HG03039 (cell line): ENCODE results near the gene LCTL.

Experiments used
- ATAC-seq: cut with Tn5 transposase; IDR thresholded peaks from one replicate; pipeline ENCODE4 v1.9.1; 2021; ENCODE audit warnings: mild to moderate bottlenecking, moderate library complexity; ENCODE audit not compliant: unreplicated experiment

Gene LCTL

DNA sequence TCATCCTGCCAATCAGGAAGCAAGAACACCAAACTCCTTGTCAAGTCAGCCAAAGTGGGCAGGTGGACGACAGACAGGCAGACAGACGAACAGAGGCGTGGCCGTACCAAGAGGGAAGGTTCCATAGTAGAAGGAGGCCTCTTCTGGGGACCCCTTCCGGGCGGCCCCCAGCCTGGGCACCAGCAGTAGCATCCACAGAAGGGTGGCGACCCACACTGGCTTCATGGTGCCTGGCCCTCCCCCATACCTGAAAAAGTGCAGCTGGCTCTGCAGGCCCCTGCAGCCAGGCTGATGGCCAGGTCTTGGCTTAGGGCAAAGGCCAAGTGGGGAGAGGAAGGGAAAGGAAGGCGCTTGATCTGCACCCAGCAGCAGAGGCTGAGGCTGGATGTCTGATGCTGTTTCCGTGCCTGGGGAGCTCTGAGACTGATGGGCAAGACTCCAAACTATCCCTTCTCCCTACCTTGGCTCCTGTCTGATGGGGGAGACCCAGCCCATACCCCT, 607 bp downstream of the LCTL start:
- ATAC-seq: no peak

DNA sequence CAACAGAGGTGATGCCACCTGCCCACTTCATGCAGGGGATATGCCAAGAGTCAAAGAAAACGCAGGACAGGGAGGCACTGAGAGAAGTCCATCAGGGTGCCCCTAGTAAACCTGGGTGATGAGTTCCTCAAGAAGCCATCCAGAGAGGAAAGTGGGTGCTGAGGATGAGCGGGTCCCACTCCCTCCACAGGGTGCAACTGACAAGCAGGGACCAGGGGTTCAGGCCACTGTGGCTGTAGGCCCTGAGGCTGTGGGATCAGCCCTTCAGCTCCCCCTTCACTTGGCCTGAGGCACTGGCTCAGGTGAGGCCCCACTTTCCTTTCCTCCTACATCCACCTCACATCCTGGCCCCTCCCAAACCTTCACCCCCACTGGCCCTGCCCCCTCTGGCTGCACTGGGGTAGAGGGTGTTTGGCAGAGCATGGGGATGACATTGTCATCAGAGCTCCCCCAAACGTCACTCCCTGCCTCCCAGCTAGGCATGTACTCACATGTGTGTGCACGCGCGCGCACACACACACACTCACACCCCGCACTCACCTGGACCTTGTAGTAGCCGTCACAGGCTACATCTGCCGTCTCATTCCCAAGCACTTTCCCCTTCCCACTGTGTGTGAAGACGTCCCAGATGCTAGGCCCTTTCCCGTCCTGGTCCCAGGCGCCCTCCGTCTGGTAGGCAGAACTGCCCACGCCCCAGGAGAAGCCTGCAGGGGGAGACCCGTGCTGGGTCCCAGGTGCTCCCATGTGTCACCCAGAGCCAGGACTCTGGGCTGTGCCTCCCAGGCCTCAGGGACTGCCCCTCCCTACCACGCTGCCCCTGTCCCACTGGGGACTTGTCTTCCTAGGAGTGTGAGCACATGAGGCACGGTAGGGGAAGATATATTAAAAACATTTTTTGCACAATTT, 1.4 kb downstream of the LCTL start:
- no peak for ATAC-seq

DNA sequence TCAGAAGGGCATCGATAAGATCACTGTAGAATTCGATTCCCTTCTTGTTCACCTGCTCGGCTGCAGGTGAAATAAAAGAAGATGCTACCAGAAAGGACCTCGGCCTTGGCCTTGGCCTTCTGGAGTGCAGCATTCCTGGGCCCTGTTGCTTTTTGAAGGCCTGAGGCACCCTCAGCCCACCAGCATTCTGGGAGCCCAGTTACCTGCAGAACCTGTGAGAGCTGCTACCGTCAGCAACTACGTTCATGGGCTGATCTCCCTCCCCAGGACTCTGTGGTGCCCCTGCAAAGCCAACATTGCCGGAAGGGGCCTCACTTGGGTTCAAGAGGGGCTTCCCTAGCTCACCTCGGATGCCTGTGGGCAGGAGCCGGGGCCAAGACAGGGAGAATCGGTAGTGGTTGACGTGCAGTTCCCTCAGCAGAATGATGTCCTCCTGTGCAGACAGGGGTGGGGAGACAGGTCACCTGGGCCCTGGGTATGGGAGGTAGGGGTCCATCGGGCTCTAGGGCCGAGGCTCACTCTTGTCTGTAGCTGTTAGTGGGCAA, 2.2 kb downstream of the LCTL start:
- no peak for ATAC-seq

DNA sequence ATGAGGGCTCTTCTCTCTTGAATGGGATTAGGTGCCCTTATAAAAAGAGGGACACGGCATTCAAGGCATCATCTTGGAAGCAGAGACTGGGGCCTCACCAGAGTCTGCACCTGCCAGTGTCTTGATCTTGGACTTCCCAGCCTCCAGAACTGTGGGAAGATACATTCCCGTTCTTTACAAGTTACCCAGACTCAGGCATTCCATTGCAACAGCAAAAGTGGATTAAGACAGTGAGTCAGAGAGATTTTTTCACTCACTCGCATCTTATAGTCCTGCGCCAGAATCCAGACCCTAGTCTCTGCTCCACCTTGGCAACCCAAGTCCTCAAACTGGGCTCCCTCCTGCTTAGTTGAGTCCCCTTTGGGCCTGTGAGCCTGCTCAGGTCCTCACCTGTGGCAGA, 2.7 kb downstream of the LCTL start:
- no peak for ATAC-seq

DNA sequence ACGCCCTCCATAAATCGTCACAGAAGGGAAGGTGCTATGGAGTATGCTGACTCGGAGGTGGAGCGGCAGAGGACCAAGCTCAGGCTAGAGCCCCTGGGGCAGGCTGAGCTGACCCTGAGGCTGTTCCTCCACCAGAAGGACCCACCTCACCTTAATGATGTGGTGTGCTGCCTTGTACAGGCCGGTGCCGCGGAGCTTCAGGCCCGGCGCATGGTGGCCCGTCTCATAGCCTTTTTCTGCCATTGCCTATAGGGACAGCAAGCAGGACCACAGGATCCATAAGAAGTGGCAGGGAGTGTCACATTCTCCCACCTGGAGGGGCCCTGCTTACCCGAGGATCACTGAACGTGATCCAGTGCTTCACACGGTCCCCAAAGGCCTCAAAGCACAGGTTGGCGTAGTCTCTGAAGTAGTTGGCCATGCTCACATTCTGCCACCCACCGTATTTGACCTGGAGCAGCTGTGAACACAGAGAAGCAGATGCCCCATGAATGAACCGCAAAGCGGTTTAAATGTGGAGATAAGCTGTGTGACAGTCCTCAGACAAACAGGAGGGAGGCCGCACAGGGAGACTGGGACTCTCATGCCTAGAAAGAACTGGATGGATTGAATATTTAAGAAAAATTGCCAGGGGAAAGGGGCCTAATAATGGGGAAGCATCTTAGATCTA, 4.8 kb downstream of the LCTL start:
- ATAC-seq: no peak

DNA sequence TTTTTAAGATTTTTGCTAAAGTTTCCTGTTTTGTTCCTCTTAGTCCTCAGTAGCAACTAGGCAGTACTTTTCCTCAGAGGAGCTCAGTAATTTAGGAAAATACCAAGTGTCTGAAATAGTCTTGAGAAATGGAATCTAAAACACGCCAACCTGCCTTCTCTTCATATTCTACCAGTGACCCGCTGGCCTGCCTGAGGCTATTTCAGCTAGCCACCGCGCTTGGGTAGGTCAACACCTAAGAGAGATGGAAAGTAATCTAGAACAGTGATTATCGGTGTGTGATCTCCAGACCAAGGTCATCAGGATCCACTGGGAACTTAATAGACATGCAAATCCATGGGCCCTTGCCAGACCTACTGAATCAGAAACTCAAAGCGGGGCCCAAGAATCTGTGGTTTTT, 7.5 kb downstream of the LCTL start:
- no peak for ATAC-seq

DNA sequence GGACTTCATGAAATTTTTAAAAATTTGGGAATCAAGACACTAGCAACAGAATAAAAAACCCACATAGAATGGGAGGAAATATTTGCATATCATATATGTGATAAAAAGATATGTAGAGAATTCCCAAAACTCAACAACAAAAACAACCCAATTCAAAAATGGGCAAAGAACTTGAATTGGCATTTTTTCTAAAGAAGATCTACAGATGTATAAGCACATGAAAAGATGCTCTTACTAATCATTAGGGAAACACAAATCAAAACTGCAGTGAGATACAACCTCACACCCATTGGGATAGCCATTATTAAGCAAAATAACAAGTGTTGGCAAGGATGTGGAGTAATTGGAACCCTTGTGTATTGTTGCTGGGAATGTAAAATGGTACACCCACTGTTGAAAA, 10.1 kb downstream of the LCTL start:
- no peak for ATAC-seq

DNA sequence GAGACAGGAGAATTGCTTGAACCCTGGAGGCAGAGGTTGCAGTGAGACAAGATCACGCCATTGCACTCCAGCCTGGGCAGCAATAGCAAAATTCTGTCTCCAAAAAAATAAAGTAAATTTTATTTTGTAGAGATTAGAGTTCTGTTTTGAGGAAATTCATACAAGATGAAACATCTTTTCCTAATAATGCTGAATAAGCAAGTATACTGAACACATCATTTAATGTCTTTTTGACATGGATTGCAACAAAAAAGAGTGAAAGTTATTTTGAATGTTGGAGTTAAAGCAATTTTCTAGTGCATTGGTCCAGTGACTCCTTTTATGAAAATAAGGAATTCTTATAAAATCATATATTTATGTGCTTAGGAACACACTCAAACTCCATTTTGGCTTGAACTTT, 20.5 kb downstream of the LCTL start:
- no peak for ATAC-seq

DNA sequence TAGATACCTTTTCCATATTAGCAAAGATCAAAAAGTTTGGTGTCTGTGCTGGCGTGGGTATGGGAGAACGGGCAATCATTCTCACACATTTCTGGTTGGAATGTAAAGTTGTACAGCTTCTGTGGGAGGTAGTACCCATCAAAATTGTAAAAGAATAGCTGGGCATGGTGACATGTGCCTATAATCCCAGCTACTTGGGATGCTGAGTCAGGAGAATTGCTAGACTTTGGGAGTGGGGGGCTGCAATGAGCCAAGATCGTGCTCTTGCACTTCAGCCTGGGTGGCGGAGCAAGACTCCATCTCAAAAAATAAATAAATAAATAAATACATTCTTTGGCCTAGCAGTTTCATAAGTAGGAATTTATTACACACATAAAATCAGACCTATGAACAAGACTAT, 22.9 kb downstream of the LCTL start:
- ATAC-seq: no peak

DNA sequence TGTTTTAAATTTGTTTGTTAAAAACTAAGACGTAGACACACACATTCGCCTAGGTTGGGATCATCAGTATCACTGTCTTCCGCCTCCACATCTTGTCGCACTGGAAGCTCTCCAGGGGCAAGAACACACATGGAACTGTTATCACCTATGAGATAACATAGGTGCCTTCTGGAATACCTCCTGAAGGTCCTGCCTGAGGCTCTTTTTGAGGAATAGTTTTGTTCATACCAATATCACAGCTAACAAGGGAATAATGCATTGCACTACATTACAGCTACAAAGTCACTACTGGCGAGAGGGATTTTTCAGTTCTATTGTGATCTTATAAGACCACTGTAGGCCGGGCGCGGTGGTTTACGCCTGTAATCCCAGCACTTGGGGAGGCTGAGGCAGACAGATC, 30.7 kb downstream of the LCTL start:
- no peak for ATAC-seq

DNA sequence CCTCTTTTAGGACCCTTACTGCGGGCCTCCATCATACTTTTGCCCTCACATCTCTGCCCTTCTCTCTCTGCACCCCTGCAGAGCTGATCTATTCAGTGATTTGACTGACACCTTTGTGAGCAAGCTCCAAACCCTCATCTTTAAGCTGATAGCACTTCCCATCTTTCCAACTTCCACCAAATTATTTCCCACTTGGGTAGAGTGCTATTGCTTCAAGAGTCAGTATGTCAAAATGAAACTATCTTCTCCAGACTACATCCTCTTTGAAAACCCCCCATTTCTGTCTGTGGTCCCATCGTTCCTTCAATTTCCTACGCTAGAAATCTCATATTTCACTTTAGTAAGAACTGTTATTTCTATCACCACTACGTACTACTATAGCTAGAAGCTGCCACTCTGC, 41.0 kb downstream of the LCTL start:
- no peak for ATAC-seq

DNA sequence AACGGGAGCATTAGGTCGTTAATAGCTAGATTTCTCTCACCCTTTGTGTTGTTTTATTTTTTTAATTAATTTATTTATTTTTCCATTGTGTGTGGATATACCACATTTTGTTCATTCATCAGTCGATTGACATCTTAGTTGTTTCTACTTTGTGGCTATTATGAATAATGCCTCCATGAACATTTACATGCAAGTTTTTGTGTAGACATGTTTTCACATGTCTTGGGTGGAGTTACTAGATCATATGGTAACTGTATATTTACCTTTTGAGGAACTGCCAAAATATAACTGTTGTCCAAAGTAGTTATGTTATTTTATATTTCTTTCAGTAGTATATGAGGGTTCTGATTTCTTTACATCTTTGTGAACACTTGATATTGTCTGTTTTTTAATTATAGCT, 41.9 kb downstream of the LCTL start:
- no peak for ATAC-seq

DNA sequence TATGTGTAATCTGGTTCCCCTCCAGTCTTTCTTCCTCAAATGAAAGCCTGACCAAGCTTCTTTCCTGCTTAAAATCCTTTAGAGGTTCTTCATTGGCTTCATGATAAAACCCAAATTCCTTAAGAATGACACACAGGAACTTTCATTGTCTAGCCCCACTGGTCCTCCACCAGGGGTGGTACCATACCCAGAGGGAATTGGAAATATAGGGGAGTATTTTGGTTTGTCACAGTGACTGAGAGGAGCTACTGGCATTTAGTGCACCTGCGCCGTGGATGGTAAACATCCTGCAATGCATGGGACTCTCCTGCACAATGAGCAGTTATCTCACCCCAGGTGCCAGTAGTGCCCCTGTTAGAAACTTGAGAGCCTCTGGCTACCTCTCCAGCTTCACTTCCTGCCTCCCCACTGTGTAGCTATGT, 49.9 kb downstream of the LCTL start:
- ATAC-seq: no peak

DNA sequence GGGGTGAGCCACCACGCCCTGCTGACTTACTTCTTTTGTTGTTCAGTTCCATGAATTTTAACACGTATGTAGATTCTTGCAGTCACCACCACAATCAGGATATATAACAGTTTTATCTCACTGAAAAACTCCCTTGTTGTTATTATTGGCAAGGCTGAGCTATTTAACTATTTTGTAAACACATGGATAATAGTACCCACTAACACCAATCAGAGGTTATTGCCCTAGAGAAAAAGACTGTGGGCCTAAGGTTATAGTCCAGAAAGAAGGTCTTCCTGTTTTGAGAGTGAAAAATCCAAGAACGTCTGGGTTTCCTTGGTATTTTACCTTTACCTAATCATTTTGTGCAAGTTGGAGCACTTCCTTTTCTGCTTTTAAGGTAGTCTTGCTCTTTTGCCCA, 51.2 kb downstream of the LCTL start:
- no peak for ATAC-seq

DNA sequence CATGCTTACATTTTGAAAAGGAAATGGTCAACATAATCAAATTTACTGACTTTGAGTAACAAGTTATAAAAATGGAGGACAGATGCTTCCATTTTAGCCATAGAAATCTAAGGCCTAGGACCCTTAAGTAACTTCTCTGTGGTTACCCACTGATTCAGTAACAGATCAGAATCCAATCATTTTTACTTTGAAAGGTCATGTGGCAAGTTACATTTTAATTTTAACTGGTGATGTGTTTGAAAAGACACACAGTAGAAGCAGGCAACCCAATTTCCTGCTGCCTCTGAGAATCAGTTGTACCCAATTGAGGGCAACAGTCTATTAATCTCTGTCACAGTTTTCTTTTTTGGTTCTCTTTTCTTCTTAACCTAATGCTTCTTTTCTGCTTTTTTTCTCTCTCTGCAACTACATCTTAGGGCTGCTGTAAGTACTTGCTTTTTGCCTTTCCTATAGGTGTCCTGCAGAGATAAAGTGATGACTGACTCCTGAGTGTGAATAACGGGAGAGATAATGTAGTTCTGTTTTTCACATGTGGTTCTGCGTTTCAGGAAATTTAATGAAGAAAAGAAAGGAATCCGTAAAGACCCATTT, 57.4 kb downstream of the LCTL start:
- ATAC-seq: no peak

DNA sequence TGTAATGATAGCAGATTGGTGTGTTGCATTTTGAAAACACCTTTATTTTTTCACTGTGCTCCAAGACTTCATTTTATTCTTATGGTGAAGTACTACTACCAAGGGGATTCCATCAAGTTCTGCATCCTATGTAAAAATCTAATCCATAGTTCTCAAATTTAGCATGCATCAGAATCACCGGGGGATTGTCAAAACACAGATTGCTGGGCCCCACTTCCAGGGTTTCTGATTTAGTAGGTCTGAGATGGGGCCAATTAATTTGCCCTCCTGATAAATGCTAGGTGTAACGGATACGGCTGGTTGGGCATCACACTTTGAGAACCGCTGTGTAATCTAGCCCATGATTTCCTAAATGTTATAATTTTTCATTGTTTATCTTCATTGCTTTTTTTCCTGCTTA, 60.0 kb downstream of the LCTL start:
- ATAC-seq: no peak

DNA sequence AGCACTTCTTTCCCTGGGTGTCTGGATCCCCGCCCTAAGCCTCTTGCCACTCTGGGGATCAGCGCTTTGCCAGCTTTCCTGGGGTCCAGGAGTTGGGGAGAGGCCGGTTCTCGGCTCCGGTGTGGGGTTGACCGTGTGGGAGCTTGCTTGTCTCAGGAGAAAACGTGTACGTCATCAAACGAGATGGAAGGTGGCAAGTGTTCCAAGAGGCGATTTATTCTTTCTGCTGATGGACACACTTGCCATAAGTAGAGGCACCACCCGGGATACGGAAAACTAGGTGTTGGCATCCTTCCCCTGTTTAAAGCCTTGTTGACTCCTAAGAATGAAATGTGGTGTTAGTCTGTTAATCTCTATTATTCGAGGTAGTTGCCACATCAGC, 60.4 kb downstream of the LCTL start:
- peak; percentile 15 for ATAC-seq

DNA sequence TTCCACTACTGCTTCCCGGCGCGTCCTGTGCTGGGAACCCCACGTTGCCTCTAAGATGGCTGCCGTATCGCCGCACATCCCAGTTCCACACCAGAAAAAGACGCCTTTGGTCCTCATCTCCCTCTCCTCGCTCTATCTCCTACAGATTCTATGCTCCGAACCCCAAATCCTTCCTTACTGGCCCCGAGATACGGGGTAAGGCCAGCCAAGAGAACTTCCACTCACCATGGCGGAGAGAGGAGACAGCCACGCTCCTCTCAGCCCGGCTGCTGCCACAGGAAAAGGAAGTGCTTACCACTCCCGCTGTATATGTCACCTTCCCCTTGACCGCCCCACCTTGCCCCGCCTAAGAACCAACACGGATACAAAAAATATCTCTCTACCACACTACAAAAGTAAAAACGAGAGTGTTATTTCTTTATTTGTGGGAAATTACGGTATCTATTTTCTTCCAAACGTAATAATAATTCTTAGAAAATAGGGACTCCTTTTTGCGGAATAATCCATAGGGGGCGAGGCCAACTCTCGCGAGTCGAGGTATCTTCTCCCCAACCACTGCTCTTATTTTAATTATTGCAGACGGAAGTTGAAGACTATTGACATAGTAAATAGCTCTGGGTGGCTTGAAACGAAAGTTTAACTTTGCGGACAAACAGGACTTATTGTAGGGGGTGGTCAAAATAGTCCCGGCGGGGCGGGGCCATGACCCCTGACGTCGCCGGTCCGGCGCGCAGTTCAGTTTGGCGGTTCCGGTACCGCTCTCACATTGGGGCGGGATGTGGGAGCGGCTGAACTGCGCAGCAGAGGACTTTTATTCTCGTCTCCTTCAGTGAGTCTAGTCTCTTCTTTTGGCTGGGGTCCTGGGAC, 61.0 kb downstream of the LCTL start, which contains the start of the genes RPL4 and ZWILCH:
Gene RPL4, minus strand, starts transcription at position 293 of the 867 bp plus-strand sequence. Its CDS starts 65 bp downstream, at position 228.
Gene ZWILCH, plus strand, starts transcription at position 764 of the 867 bp plus-strand sequence. Its CDS starts 13 bp downstream, at position 777.
- peak; percentile 67 for ATAC-seq

DNA sequence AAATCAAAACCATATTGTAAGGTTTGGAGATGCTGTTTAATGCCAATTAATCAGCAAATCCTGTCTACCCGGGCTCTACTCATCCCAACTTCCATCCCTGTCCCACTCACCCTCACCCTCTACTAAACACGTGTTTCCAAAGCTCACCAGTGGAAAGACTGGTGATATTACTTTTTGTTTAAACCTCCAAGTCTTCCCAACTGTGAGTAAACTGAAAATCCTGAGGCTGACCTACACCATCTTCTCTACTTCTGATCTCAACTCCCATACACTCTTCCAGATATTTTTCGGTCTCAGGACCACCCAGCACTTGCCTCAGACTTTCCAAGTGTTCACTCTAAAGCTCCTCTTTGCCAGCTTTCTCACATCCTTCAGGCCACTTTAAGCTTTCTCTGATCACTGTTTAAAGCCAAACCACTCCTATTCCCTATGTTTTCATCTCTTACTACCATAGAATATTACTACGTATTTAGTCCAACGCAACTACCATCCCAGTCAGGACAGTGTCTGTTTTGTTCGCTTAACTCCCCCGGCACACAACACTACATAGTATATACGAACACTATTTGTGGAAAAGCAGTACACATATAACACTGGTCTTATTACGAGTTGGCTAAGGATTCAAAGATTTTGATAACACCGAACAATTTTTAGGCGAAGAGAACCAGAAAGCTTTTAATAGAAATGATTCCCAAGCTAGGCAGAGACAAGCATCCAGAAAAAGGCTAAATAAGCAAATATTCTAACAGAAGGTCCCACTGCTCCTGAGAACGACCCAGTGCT, 61.8 kb downstream of the LCTL start:
- no peak for ATAC-seq
